OCI-LY1 (cell line): ENCODE measurements around the gene TP53AIP1.

Source experiments
- H2AFZ ChIP-seq: fragments of 200-600 bp; sonication (generic), shearing (Covaris generic); 2 replicates; pipeline ENCODE4 v1.6.0; 2014; ENCODE audit warnings: antibody characterized with exemption, mild to moderate bottlenecking, low read length
- H3F3A ChIP-seq: fragments of 200-600 bp; sonication (generic), shearing (Covaris generic); 2 replicates; pipeline ENCODE4 v1.6.0; 2014; ENCODE audit warnings: mild to moderate bottlenecking, antibody characterized with exemption, low read length, moderate library complexity; ENCODE audit not compliant: insufficient read depth
- H3K27ac ChIP-seq: fragments of 200-600 bp; sonication (generic); 2 replicates; pipeline ENCODE4 v1.5.1; 2014; ENCODE audit warnings: low read length, mixed run types, mild to moderate bottlenecking, low read depth; ENCODE audit not compliant: poor library complexity, severe bottlenecking
- H3K27me3 ChIP-seq: fragments of 200-600 bp; sonication (generic); 2 replicates; pipeline ENCODE4 v1.6.0; 2014; ENCODE audit warnings: antibody characterized with exemption, mild to moderate bottlenecking, low read length, moderate library complexity; ENCODE audit not compliant: insufficient read depth
- H3K36me3 ChIP-seq: fragments of 200-600 bp; sonication (generic); 2 replicates; pipeline ENCODE4 v1.6.1; 2014; ENCODE audit warnings: mild to moderate bottlenecking, antibody characterized with exemption, low read length, moderate library complexity, mixed read lengths; ENCODE audit not compliant: insufficient read depth
- H3K4me1 ChIP-seq: fragments of 200-600 bp; sonication (generic); 2 replicates; pipeline ENCODE4 v1.5.1; 2014; ENCODE audit warnings: mild to moderate bottlenecking, low read length, moderate library complexity; ENCODE audit not compliant: insufficient read depth, severe bottlenecking
- H3K4me2 ChIP-seq: fragments of 200-600 bp; sonication (generic), shearing (Covaris generic); 2 replicates; pipeline ENCODE4 v1.6.1; 2014; ENCODE audit warnings: low read length
- H3K4me3 ChIP-seq: fragments of 200-600 bp; sonication (generic); 2 replicates; pipeline ENCODE4 v1.5.1; 2014; ENCODE audit warnings: low read length, low read depth, mild to moderate bottlenecking, mixed read lengths; ENCODE audit not compliant: poor library complexity, severe bottlenecking
- H3K79me2 ChIP-seq: fragments of 200-600 bp; shearing (Covaris generic); 2 replicates; pipeline ENCODE4 v1.6.1; 2016; ENCODE audit warnings: mixed run types, low read length, mixed read lengths; ENCODE audit not compliant: insufficient read depth
- H3K9ac ChIP-seq: fragments of 200-600 bp; sonication (generic), shearing (Covaris generic); 2 replicates; pipeline ENCODE4 v1.6.1; 2014; ENCODE audit warnings: mild to moderate bottlenecking, low read length, mixed read lengths
- H3K9me2 ChIP-seq: fragments of 200-600 bp; sonication (generic), shearing (Covaris generic); 2 replicates; pipeline ENCODE4 v1.6.1; 2014; ENCODE audit warnings: low read depth, mild to moderate bottlenecking, low read length, mixed read lengths
- H3K9me3 ChIP-seq: fragments of 200-600 bp; shearing (Covaris generic); 2 replicates; pipeline ENCODE4 v1.6.1; 2014; ENCODE audit warnings: low read length, mixed read lengths
- H4K20me1 ChIP-seq: fragments of 200-600 bp; sonication (generic), shearing (Covaris generic); 2 replicates; pipeline ENCODE4 v1.6.0; 2016; ENCODE audit warnings: mild to moderate bottlenecking, low read length; ENCODE audit not compliant: insufficient read depth
- EZH2 ChIP-seq: fragments of 200-600 bp; sonication (generic), shearing (Covaris generic); IDR thresholded peaks from 2 replicates; pipeline ENCODE4 v1.8.0; 2017; ENCODE audit warnings: borderline replicate concordance, mixed run types, mild to moderate bottlenecking, antibody characterized with exemption, low read length, moderate library complexity, mixed read lengths
- TF ChIP-seq, protein P1 (sequence below): fragments of 200-600 bp; sonication (generic), shearing (Covaris generic); IDR thresholded peaks from 2 replicates; pipeline ENCODE4 v1.5.1; 2017; ENCODE audit warnings: mild to moderate bottlenecking, antibody characterized with exemption, low read length, moderate library complexity, mixed read lengths

The TP53AIP1 gene

DNA sequence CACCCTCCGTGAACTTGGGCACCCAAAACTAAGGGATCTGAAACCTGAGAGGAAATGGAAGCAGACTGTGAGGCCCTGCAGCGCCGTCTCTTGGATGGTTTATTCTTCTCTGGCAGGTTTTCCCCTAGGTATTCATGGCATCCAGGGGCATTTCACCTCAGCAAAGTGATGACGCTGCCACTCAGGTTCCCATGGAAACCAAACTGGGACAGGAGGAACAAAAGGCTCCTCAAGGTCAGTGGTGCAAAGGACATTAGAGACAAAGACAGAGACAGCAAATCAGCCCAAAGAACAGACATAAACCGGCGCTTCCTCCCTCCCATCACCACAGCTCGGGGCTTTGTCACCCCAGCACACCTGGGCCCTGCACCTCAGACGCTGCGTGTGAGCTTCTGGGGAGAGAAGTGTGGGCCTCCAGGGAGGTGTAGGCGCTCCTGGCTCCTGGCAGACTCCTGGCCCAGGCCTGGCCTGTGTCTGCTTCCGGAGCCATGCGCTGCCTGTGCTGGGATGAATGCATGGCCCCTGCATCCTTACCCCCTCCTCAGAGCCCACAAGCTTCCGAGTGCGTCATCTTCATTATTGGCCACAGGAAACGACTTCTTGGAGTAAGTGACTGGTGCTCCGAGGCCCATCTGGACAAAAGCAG, 5.9 kb downstream of the TP53AIP1 start:
- Histone ChIP-seq H3F3A (no peaks in the 10 kb centered on the region), H3K27me3 (peaks cover 2% of the 10 kb centered on the region; the same call in 1 of the 2 replicates), H3K27ac (no peak overlapping the region), H3K9me3 (no peaks in the 10 kb centered on the region), H3K36me3 (no peaks in the 10 kb centered on the region), H3K79me2 (no peaks in the 10 kb centered on the region), H3K4me2 (no peak overlapping the region), H3K9ac (no peak overlapping the region), H4K20me1 (no peaks in the 10 kb centered on the region), H2AFZ (no peak overlapping the region), H3K4me3 (no peak overlapping the region), H3K9me2 (no peaks in the 10 kb centered on the region), H3K4me1 (no peaks in the 10 kb centered on the region)
- TF ChIP-seq EZH2 = no peak
- TF ChIP-seq, protein P1, sequence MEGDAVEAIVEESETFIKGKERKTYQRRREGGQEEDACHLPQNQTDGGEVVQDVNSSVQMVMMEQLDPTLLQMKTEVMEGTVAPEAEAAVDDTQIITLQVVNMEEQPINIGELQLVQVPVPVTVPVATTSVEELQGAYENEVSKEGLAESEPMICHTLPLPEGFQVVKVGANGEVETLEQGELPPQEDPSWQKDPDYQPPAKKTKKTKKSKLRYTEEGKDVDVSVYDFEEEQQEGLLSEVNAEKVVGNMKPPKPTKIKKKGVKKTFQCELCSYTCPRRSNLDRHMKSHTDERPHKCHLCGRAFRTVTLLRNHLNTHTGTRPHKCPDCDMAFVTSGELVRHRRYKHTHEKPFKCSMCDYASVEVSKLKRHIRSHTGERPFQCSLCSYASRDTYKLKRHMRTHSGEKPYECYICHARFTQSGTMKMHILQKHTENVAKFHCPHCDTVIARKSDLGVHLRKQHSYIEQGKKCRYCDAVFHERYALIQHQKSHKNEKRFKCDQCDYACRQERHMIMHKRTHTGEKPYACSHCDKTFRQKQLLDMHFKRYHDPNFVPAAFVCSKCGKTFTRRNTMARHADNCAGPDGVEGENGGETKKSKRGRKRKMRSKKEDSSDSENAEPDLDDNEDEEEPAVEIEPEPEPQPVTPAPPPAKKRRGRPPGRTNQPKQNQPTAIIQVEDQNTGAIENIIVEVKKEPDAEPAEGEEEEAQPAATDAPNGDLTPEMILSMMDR = no peak

DNA sequence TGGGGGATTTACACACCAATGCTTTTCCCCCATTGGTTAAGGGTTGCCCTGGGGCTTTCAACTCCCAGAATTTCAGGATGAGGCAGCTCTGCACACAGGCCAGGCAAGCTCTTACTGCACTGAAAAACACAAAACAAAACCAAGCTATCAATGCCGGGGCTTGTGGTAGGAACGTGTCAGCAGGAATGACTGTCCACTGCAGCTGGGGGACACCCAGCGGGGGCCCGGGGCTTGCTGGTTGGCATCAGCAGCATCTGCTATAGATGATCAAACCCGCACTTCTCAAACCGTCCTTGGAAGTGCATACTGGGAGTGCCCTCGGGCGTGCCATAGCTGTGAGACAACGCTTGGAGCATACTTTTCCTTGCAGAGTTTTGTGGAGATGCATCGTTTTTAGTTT, 7.7 kb downstream of the TP53AIP1 start:
- H3K4me3 ChIP-seq = no peak overlapping the region
- no peaks in the 10 kb centered on the region for H4K20me1 ChIP-seq
- H3F3A ChIP-seq = no peaks in the 10 kb centered on the region
- H3K4me2 ChIP-seq = no peak overlapping the region
- H3K79me2 ChIP-seq = no peaks in the 10 kb centered on the region
- H3K9me3 ChIP-seq = no peaks in the 10 kb centered on the region
- no peak overlapping the region for H3K27ac ChIP-seq
- H3K36me3 ChIP-seq = no peaks in the 10 kb centered on the region
- no peak for TF ChIP-seq EZH2
- TF ChIP-seq, protein P1 = no peak
- no peaks in the 10 kb centered on the region for H3K9me2 ChIP-seq
- no peak overlapping the region for H3K9ac ChIP-seq
- H3K4me1 ChIP-seq = no peaks in the 10 kb centered on the region
- H3K27me3 ChIP-seq = no peaks in the 10 kb centered on the region
- H2AFZ ChIP-seq = no peak overlapping the region

DNA sequence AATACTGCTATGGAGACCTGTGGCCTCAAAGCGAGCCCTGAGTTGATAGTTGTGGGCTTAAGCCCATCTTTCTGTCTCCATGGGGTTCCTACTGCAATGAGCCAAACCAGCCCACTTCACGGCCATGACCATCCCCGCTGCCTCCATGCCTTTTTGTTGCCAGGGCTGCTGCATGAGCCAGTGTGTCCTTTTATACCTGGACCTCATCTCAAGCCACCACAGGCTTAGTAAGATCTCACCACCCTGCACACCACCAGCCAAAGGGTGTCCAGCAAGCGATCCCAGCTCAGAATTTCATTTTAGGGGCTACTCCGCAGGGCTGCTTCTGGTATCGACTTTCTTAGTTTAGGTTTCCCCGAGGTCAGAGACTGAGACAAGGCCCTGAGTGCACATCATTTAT, 8.3 kb downstream of the TP53AIP1 start:
- H3K4me3 ChIP-seq = no peak overlapping the region
- no peaks in the 10 kb centered on the region for H3K4me1 ChIP-seq
- no peak overlapping the region for H3K27ac ChIP-seq
- no peak overlapping the region for H3K4me2 ChIP-seq
- TF ChIP-seq, protein P1 = no peak
- TF ChIP-seq EZH2 = no peak
- no peaks in the 10 kb centered on the region for H3K27me3 ChIP-seq
- no peak overlapping the region for H3K9ac ChIP-seq
- H4K20me1 ChIP-seq = no peaks in the 10 kb centered on the region
- no peaks in the 10 kb centered on the region for H3F3A ChIP-seq
- no peaks in the 10 kb centered on the region for H3K36me3 ChIP-seq
- no peaks in the 10 kb centered on the region for H3K9me2 ChIP-seq
- H3K79me2 ChIP-seq = no peaks in the 10 kb centered on the region
- H2AFZ ChIP-seq = no peak overlapping the region
- no peaks in the 10 kb centered on the region for H3K9me3 ChIP-seq
